H1 (cell line): ENCODE data around the gene FBXW8.

Source experiments
- CTCF ChIP-seq, 3 experiments: IDR thresholded peaks; 1 replicate in 2 of 3; 2 replicates in 1 of 3; pipeline versions ENCODE4 v1.5.1 to v1.6.1; 2011; ENCODE audit warnings: low read length in 3 of 3, mild to moderate bottlenecking in 3 of 3, inconsistent platforms in 2 of 3, low read depth in 1 of 3, moderate library complexity in 1 of 3; ENCODE audit not compliant: insufficient read depth in 1 of 3; ENCODE audit errors: control extremely low read depth in 1 of 3
- EGR1 ChIP-seq: IDR thresholded peaks from 2 replicates; pipeline ENCODE4 v1.6.1; 2011; ENCODE audit warnings: low read depth, low read length, borderline replicate concordance
- JUN ChIP-seq: IDR thresholded peaks from 2 replicates; pipeline ENCODE4 v1.6.1; 2011; ENCODE audit warnings: low read depth, mild to moderate bottlenecking, improper control_type of control experiment, low read length
- KDM1A ChIP-seq: fragments of 200-600, 300-600 bp; sonication (generic); IDR thresholded peaks from 2 replicates; pipeline ENCODE4 v1.7.1; 2016; ENCODE audit warnings: mild to moderate bottlenecking, low read length, borderline replicate concordance
- KDM5A ChIP-seq: fragments of 200-600 bp; IDR thresholded peaks from 2 replicates; pipeline ENCODE4 v1.7.1; 2012; ENCODE audit warnings: mild to moderate bottlenecking, low read length, inconsistent platforms, mixed read lengths
- POLR2A ChIP-seq, 2 experiments: IDR thresholded peaks; 1 replicate in 1 of 2; 2 replicates in 1 of 2; pipeline ENCODE4 v1.6.1; 2011; ENCODE audit warnings: low read depth in 2 of 2, low read length in 2 of 2, mild to moderate bottlenecking in 2 of 2; ENCODE audit errors: control extremely low read depth in 1 of 2
- RAD21 ChIP-seq, 2 experiments: IDR thresholded peaks in 1 of 2; conservative IDR thresholded peaks in 1 of 2; 2 replicates each; pipeline ENCODE4 v1.6.1; 2011; ENCODE audit warnings: low read depth in 2 of 2, low read length in 2 of 2, improper control_type of control experiment in 1 of 2, inconsistent platforms in 1 of 2, mild to moderate bottlenecking in 1 of 2, moderate library complexity in 1 of 2
- RNF2 ChIP-seq: fragments of 200-900, 300-1000 bp; sonication (generic); IDR thresholded peaks from 2 replicates; pipeline ENCODE4 v1.7.1; 2016; ENCODE audit warnings: borderline replicate concordance, low read depth, mild to moderate bottlenecking, antibody characterized with exemption, low read length; ENCODE audit not compliant: poor library complexity, severe bottlenecking; ENCODE audit errors: missing control alignments
- SAP30 ChIP-seq: fragments of 300-600 bp; sonication (generic); IDR thresholded peaks from 2 replicates; pipeline ENCODE4 v1.7.1; 2012; ENCODE audit warnings: low read length, moderate library complexity, mild to moderate bottlenecking, inconsistent platforms; ENCODE audit not compliant: insufficient read depth, insufficient replicate concordance
- SIX5 ChIP-seq: IDR thresholded peaks from 2 replicates; pipeline ENCODE4 v1.6.1; 2011; ENCODE audit warnings: mild to moderate bottlenecking, low read depth, low read length
- YY1 ChIP-seq: IDR thresholded peaks from 2 replicates; pipeline ENCODE4 v1.6.1; 2011; ENCODE audit warnings: low read depth, mild to moderate bottlenecking, low read length
- ZNF274 ChIP-seq: IDR thresholded peaks from 2 replicates; pipeline ENCODE4 v1.7.0; 2012; ENCODE audit warnings: low read length, borderline replicate concordance; ENCODE audit errors: extremely low read depth

GRCh38 chr12:116933091-116933490, 22.3 kb downstream of the FBXW8 start:
- TF ChIP-seq POLR2A (IDR thresholded peaks at IDR 0.05; ENCODE audit: control extremely low read depth in 1 of 2, low read depth in 2 of 2, low read length in 2 of 2) (no peak), CTCF (IDR thresholded peaks at IDR 0.05; ENCODE audit: control extremely low read depth in 1 of 3, insufficient read depth in 1 of 3, low read depth in 1 of 3, low read length in 3 of 3) (no peak), SIX5 (no peak), KDM1A (no peak), RAD21 (IDR thresholded peaks at IDR 0.05 in 1 of 2, conservative IDR thresholded peaks at IDR 0.05 in 1 of 2; ENCODE audit: low read depth in 2 of 2, low read length in 2 of 2) (no peak), SAP30 (no peak), KDM5A (no peak), EGR1 (no peak), JUN (no peak), YY1 (no peak), RNF2 (no peak), ZNF274 (no peak)
